ENCODE data around the gene BCAS3.

GRCh38 chr17:60993497-60993896 lies 315.8 kb downstream of the BCAS3 start:
- no peak for TF ChIP-seq TCF4 (CRISPR knock-in tag; IDR thresholded peaks at IDR 0.05; ENCODE audit: borderline replicate concordance)
- TF ChIP-seq BACH2 (CRISPR knock-in tag; IDR thresholded peaks at IDR 0.05; ENCODE audit: borderline replicate concordance), result no peak
- no peak for TF ChIP-seq ESRRG (CRISPR knock-in tag; IDR thresholded peaks at IDR 0.05)
- TF ChIP-seq POU6F1 (CRISPR knock-in tag; IDR thresholded peaks at IDR 0.05; ENCODE audit: borderline replicate concordance, low read depth), result no peak
- no peak for TF ChIP-seq PPARA (CRISPR knock-in tag; IDR thresholded peaks at IDR 0.05; ENCODE audit: borderline replicate concordance)
